Smooth muscle cell (in vitro differentiated cells): ENCODE data around the gene STIM1. TPM values are rescaled to one million over a fixed set of nuclear protein-coding genes. Genes with fewer than 3 reads are reported as not detected.

Experiments used
- DNase-seq: peaks from one replicate; lab custom pipeline; 2025; ENCODE audit not compliant: unreplicated experiment; lab: John Stamatoyannopoulos, UW
- H2AFZ ChIP-seq: fragments of 200-600 bp; sonication (generic); 2 replicates; pipeline ENCODE4 v1.6.0; 2016; ENCODE audit warnings: antibody characterized with exemption, low read depth, mild to moderate bottlenecking
- H3F3A ChIP-seq: fragments of 200-600 bp; sonication (generic); 2 replicates; pipeline ENCODE4 v1.6.0; 2017; ENCODE audit warnings: antibody characterized with exemption, low read depth
- H3K27ac ChIP-seq: fragments of 200-600 bp; sonication (generic); 2 replicates; pipeline ENCODE4 v1.5.1; 2016; ENCODE audit warnings: low read depth, mild to moderate bottlenecking
- H3K27me3 ChIP-seq: fragments of 200-600 bp; sonication (generic); 2 replicates; pipeline ENCODE4 v1.6.1; 2016; ENCODE audit warnings: low read depth, mild to moderate bottlenecking
- H3K36me3 ChIP-seq: fragments of 200-600 bp; sonication (generic); 2 replicates; pipeline ENCODE4 v1.5.1; 2016; ENCODE audit warnings: low read depth
- H3K4me1 ChIP-seq: fragments of 200-600 bp; sonication (generic); 2 replicates; pipeline ENCODE4 v1.5.1; 2016; ENCODE audit warnings: low read depth
- H3K4me2 ChIP-seq: fragments of 200-600 bp; sonication (generic); 2 replicates; pipeline ENCODE4 v1.6.0; 2016; ENCODE audit warnings: mild to moderate bottlenecking
- H3K4me3 ChIP-seq: fragments of 200-600 bp; sonication (generic); 2 replicates; pipeline ENCODE4 v1.5.1; 2016; ENCODE audit warnings: mild to moderate bottlenecking
- H3K79me2 ChIP-seq: fragments of 200-600 bp; sonication (generic); 2 replicates; pipeline ENCODE4 v1.6.0; 2016; ENCODE audit warnings: low read depth, mild to moderate bottlenecking
- H3K9ac ChIP-seq: fragments of 200-600 bp; sonication (generic); 2 replicates; pipeline ENCODE4 v1.6.0; 2016; ENCODE audit warnings: low read depth
- H3K9me3 ChIP-seq: fragments of 200-600 bp; sonication (generic); replicated peaks from 2 replicates; pipeline ENCODE4 v1.5.1; 2016; ENCODE audit warnings: low read depth
- H4K20me1 ChIP-seq: fragments of 200-600 bp; sonication (generic); 2 replicates; pipeline ENCODE4 v1.6.0; 2016; ENCODE audit warnings: low read depth
- CTCF ChIP-seq: fragments of 200-600 bp; sonication (generic); IDR thresholded peaks from 2 replicates; pipeline ENCODE4 v1.5.1; 2017; ENCODE audit warnings: borderline replicate concordance, mild to moderate bottlenecking, antibody characterized with exemption; ENCODE audit not compliant: insufficient read depth, poor library complexity, severe bottlenecking
- WGBS: methylation state at CpG from one replicate; pipeline ENCODE4 v1.1.7; 2016; ENCODE audit warnings: low lambda C conversion rate; 5-methylcytosine and 5-hydroxymethylcytosine counted together
- polyA plus RNA-seq: library from polyadenylated mRNA; unstranded; fragments of >200 nt; fragmentation: Nextera tagmentation; extraction: Ambion mirVana; gene quantifications from 2 replicates; pipeline ENCODE4 v1.2.1, GENCODE V29; 2016
- total RNA-seq: library from RNA; depleted of rRNA; stranded (reverse); fragments of >200 nt; gene quantifications from 2 replicates; pipeline ENCODE4 v1.2.3, GENCODE V29; 2014

STIM1 gene
- total and polyA plus RNA-seq, 2 experiments from 2014 or later, result 15.3 to 31.5 TPM

GRCh38 chr11:3861683-3862082, 6.2 kb downstream of the STIM1 start:
- Histone ChIP-seq H4K20me1 (peaks cover 60% of the 10 kb centered on the region), H3K27me3 (no peaks in the 10 kb centered on the region), H2AFZ (no peak overlapping the region), H3F3A (no peaks in the 10 kb centered on the region), H3K79me2 (peaks cover 87% of the 10 kb centered on the region), H3K4me3 (no peak overlapping the region), H3K9me3 (no peaks in the 10 kb centered on the region), H3K36me3 (no peaks in the 10 kb centered on the region), H3K27ac (no peak overlapping the region), H3K9ac (no peak overlapping the region), H3K4me2 (peak overlapping the region; percentile 17), H3K4me1 (peaks cover 15% of the 10 kb centered on the region)
- WGBS, result 45% methylated on average over 1 of the region's 1 CpG
- TF ChIP-seq CTCF, result no peak
- no peak for DNase-seq

GRCh38 chr11:3865388-3866193, 10.1 kb downstream of the STIM1 start:
- Histone ChIP-seq H4K20me1 (peaks cover 41% of the 10 kb centered on the region), H3K4me2 (peak overlapping the region; percentile 46), H3F3A (peaks cover 3% of the 10 kb centered on the region), H3K27me3 (no peaks in the 10 kb centered on the region), H3K27ac (peak overlapping the region; percentile 49), H3K4me3 (no peak overlapping the region), H3K9me3 (no peaks in the 10 kb centered on the region), H2AFZ (no peak overlapping the region), H3K4me1 (peaks cover 13% of the 10 kb centered on the region), H3K9ac (peak overlapping the region; percentile 34), H3K79me2 (peaks cover 74% of the 10 kb centered on the region), H3K36me3 (no peaks in the 10 kb centered on the region)
- WGBS, result 64% methylated on average over 3 of the region's 3 CpGs
- DNase-seq, result no peak
- no peak for TF ChIP-seq CTCF

GRCh38 chr11:3866206-3866605, 10.7 kb downstream of the STIM1 start:
- peak overlapping the region; percentile 34 for H3K9ac ChIP-seq

More at GRCh38 chr11:3866206-3866605, 10.7 kb downstream of the STIM1 start:
- Histone ChIP-seq H3K36me3 (no peaks in the 10 kb centered on the region), H3K27me3 (no peaks in the 10 kb centered on the region), H3K4me3 (no peak overlapping the region), H4K20me1 (peaks cover 40% of the 10 kb centered on the region), H2AFZ (no peak overlapping the region), H3K4me1 (peaks cover 13% of the 10 kb centered on the region), H3K4me2 (peak overlapping the region; percentile 46), H3K27ac (peak overlapping the region; percentile 49), H3F3A (peaks cover 3% of the 10 kb centered on the region), H3K9me3 (no peaks in the 10 kb centered on the region), H3K79me2 (peaks cover 74% of the 10 kb centered on the region)
- TF ChIP-seq CTCF, result no peak
- WGBS, result 83% methylated on average over 5 of the region's 5 CpGs
- DNase-seq, result no peak
